HL-60 (cell line): ENCODE measurements around the gene FAM13C.

ENCODE experiments used
- DNase-seq, 2 experiments: peaks; one replicate each; pipeline ENCODE4 v3.0.0-alpha.2; 2010 to 2020; ENCODE audit warnings: low read depth in 1 of 2, low spot score in 1 of 2
- H3K27ac ChIP-seq: fragments of 250-450 bp; sonication (Bioruptor Pico); replicated peaks from 2 replicates; pipeline ENCODE4 v1.5.1; 2020; ENCODE audit warnings: mild to moderate bottlenecking, moderate library complexity
- H3K27me3 ChIP-seq: fragments of 250-450 bp; sonication (Bioruptor Pico); 2 replicates; pipeline ENCODE4 v1.5.1; 2021; ENCODE audit warnings: mild to moderate bottlenecking, moderate library complexity; ENCODE audit not compliant: insufficient read depth, poor library complexity, severe bottlenecking
- H3K4me3 ChIP-seq: replicated peaks from 2 replicates; pipeline ENCODE4 v1.5.1; 2011; ENCODE audit warnings: mild to moderate bottlenecking, control low read depth, low read length; ENCODE audit not compliant: insufficient read depth
- CTCF ChIP-seq: IDR thresholded peaks from one replicate; pipeline ENCODE4 v1.5.1; 2011; ENCODE audit warnings: low read length, control low read depth, inconsistent platforms; ENCODE audit not compliant: insufficient read depth
- GABPA ChIP-seq: IDR thresholded peaks from 2 replicates; pipeline ENCODE4 v1.6.1; 2012; ENCODE audit warnings: low read depth
- POLR2AphosphoS5 ChIP-seq: IDR thresholded peaks from 2 replicates; pipeline ENCODE4 v1.6.1; 2012; ENCODE audit warnings: low read depth
- REST ChIP-seq: IDR thresholded peaks from 2 replicates; pipeline ENCODE4 v1.6.1; 2012; ENCODE audit warnings: low read depth; ENCODE audit not compliant: insufficient replicate concordance
- SPI1 ChIP-seq: IDR thresholded peaks from 2 replicates; pipeline ENCODE4 v1.6.1; 2012; ENCODE audit warnings: low read depth, mild to moderate bottlenecking, borderline replicate concordance

FAM13C gene

GRCh38 chr10:59322131-59322530 lies 40.2 kb downstream of the FAM13C start:
- Histone ChIP-seq H3K27me3 (no peaks in the 10 kb centered on the region), H3K27ac (no peak overlapping the region), H3K4me3 (no peak overlapping the region)
- no peak for DNase-seq
- TF ChIP-seq POLR2AphosphoS5 (no peak), SPI1 (no peak), GABPA (no peak), REST (no peak), CTCF (no peak)

GRCh38 chr10:59320355-59320754 lies 42.0 kb downstream of the FAM13C start:
- no peak overlapping the region for H3K27ac ChIP-seq

GRCh38 chr10:59319854-59320253 lies 42.5 kb downstream of the FAM13C start:
- Histone ChIP-seq H3K27me3 (no peaks in the 10 kb centered on the region), H3K4me3 (no peak overlapping the region), H3K27ac (no peak overlapping the region)
- DNase-seq, result no peak
- TF ChIP-seq SPI1, result no peak
- no peak for TF ChIP-seq GABPA
- TF ChIP-seq REST, result no peak

More at GRCh38 chr10:59320355-59320754, 42.0 kb downstream of the FAM13C start:
- TF ChIP-seq REST, result no peak
- TF ChIP-seq CTCF, result no peak
- no peak for TF ChIP-seq POLR2AphosphoS5
- no peak for TF ChIP-seq GABPA
- TF ChIP-seq SPI1, result no peak
- H3K4me3 ChIP-seq, result no peak overlapping the region
- no peaks in the 10 kb centered on the region for H3K27me3 ChIP-seq
- DNase-seq, result no peak
